Liver (tissue), 9 donors: ENCODE measurements around the gene RGS7. TPM values are rescaled to one million over a fixed set of nuclear protein-coding genes. Genes with fewer than 3 reads are reported as not detected.

Source experiments
- DNase-seq: peaks from one replicate; pipeline ENCODE4 v3.0.0-alpha.2; 2017; ENCODE audit warnings: low spot score
- H3K27ac ChIP-seq, 2 donors: one replicate each; pipeline ENCODE4 v1.7.0; 2013; ENCODE audit warnings: inconsistent platforms in 2 of 2, low read length in 2 of 2, control low read depth in 1 of 2, low read depth in 1 of 2, mild to moderate bottlenecking in 1 of 2
- H3K27me3 ChIP-seq, 4 donors: one replicate each; pipeline versions ENCODE4 v1.6.1 to v1.7.0; 2013; ENCODE audit warnings: low read length in 3 of 4, inconsistent platforms in 1 of 4, mild to moderate bottlenecking in 1 of 4, moderate library complexity in 1 of 4; ENCODE audit not compliant: control insufficient read depth in 4 of 4, insufficient read depth in 4 of 4
- H3K36me3 ChIP-seq, 4 donors: one replicate each; pipeline versions ENCODE4 v1.6.1 to v1.7.0; 2013; ENCODE audit warnings: low read length in 3 of 4, mild to moderate bottlenecking in 3 of 4, low read depth in 1 of 4, moderate library complexity in 1 of 4; ENCODE audit not compliant: control insufficient read depth in 4 of 4, insufficient read depth in 3 of 4
- H3K4me1 ChIP-seq, 4 donors: one replicate each; pipeline versions ENCODE4 v1.6.1 to v1.7.0; 2013; ENCODE audit warnings: low read length in 3 of 4, mild to moderate bottlenecking in 3 of 4, moderate library complexity in 1 of 4; ENCODE audit not compliant: control insufficient read depth in 4 of 4, insufficient read depth in 4 of 4
- H3K4me3 ChIP-seq, 3 donors: one replicate each; pipeline versions ENCODE4 v1.6.1 to v1.7.0; 2013; ENCODE audit warnings: low read length in 3 of 3, control low read depth in 1 of 3, low read depth in 1 of 3, mild to moderate bottlenecking in 1 of 3
- H3K9ac ChIP-seq, 2 donors: one replicate each; pipeline ENCODE4 v1.7.0; 2013; ENCODE audit warnings: low read length in 2 of 2, mild to moderate bottlenecking in 2 of 2, moderate library complexity in 2 of 2, control low read depth in 1 of 2, low read depth in 1 of 2
- H3K9me3 ChIP-seq, 4 donors: one replicate each; pipeline versions ENCODE4 v1.6.1 to v1.7.0; 2013; ENCODE audit warnings: low read length in 3 of 4; ENCODE audit not compliant: control insufficient read depth in 4 of 4
- EGR1 ChIP-seq, 2 donors: IDR thresholded peaks; 2 replicates each; pipeline ENCODE4 v1.6.1; 2016 to 2018; ENCODE audit warnings: antibody characterized with exemption in 2 of 2, low read depth in 2 of 2
- FOXA1 ChIP-seq: IDR thresholded peaks from 2 replicates; pipeline ENCODE4 v1.6.1; 2016; ENCODE audit warnings: antibody characterized with exemption
- FOXA2 ChIP-seq: IDR thresholded peaks from 2 replicates; pipeline ENCODE4 v1.6.1; 2016; ENCODE audit warnings: antibody characterized with exemption
- GABPA ChIP-seq, 2 donors: IDR thresholded peaks in 1 of 2; conservative IDR thresholded peaks in 1 of 2; 2 replicates each; pipeline ENCODE4 v1.6.1; 2016; ENCODE audit warnings: antibody characterized with exemption in 2 of 2, mild to moderate bottlenecking in 1 of 2, moderate library complexity in 1 of 2
- HNF4A ChIP-seq, 2 donors: conservative IDR thresholded peaks; 2 replicates each; pipeline ENCODE4 v1.6.1; 2016; ENCODE audit warnings: antibody characterized with exemption in 2 of 2, mild to moderate bottlenecking in 2 of 2
- JUND ChIP-seq, 2 donors: IDR thresholded peaks; 2 replicates each; pipeline ENCODE4 v1.6.1; 2016; ENCODE audit warnings: antibody characterized with exemption in 2 of 2
- NR2F2 ChIP-seq: IDR thresholded peaks from 2 replicates; pipeline ENCODE4 v1.6.1; 2016; ENCODE audit warnings: antibody characterized with exemption
- RXRA ChIP-seq, 2 donors: IDR thresholded peaks; 2 replicates each; pipeline ENCODE4 v1.6.1; 2017 to 2018; ENCODE audit warnings: antibody characterized with exemption in 2 of 2, mild to moderate bottlenecking in 1 of 2
- SP1 ChIP-seq: IDR thresholded peaks from 2 replicates; pipeline ENCODE4 v1.6.1; 2018; ENCODE audit warnings: antibody characterized with exemption, mild to moderate bottlenecking
- YY1 ChIP-seq: IDR thresholded peaks from 2 replicates; pipeline ENCODE4 v1.6.1; 2016; ENCODE audit warnings: antibody characterized with exemption, mild to moderate bottlenecking
- WGBS: extraction: QIAGEN DNeasy Blood & Tissue Kit; methylation state at CpG from one replicate; pipeline ENCODE4 v1.1.7; 2013; 5-methylcytosine and 5-hydroxymethylcytosine counted together
- polyA plus RNA-seq, 2 donors: library from polyadenylated mRNA; stranded (reverse) in 1 of 2; unstranded in 1 of 2; fragments of 200-250 nt in 1 of 2; fragments of >200 nt in 1 of 2; fragmentation: Nextera tagmentation in 1 of 2; extraction: Ambion mirVana in 1 of 2; gene quantifications; one replicate each; pipeline versions ENCODE4 v1.2.1 to v1.2.3, GENCODE V29; 2013 to 2015
- total RNA-seq, 2 donors: library from RNA; depleted of rRNA; stranded (reverse); fragments of >200 nt; gene quantifications; one replicate each; pipeline ENCODE4 v1.2.3, GENCODE V29; 2014
- TF ChIP-seq, protein P1 (sequence below): fragments of 150-350 bp; IDR thresholded peaks from 2 replicates; pipeline ENCODE4 v1.5.1; 2017; ENCODE audit warnings: improper control_type of control experiment, low read depth, low read length; ENCODE audit not compliant: missing input control
- TF ChIP-seq, protein P2 (sequence below): IDR thresholded peaks from 2 replicates; pipeline ENCODE4 v1.6.1; 2016; ENCODE audit warnings: antibody characterized with exemption
- TF ChIP-seq, protein P3 (sequence below): IDR thresholded peaks from 2 replicates; pipeline ENCODE4 v1.6.1; 2016; ENCODE audit warnings: antibody characterized with exemption
- donor health status: healthy.
- donor health status: healthy.
- donor health status: healthy.
- donor health status: healthy.
- donor health status: healthy.

The RGS7 gene
- total and polyA plus RNA-seq, 4 donors, result 0.05 to 0.18 TPM; not detected in 2

DNA sequence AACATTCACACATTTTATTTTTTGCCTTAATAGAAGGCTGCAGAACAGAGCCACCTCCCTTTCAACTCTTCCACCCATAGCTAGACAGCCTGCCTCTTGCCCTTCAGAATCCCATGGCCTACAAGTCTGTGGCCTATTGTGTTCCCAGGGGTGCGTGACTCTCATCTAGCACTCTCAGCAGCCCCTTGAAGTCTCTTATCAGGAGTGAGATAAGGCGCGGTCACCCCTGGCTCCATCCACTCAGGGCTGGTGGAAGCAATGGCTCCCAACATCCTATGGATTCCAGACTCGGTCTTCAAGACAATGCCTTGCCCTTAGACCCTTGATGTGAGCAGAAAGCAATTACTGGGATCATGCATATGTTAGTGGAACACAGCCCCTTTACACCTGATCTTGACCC lies 480.9 kb downstream of the RGS7 start:
- no peak for DNase-seq
- TF ChIP-seq, protein P1, sequence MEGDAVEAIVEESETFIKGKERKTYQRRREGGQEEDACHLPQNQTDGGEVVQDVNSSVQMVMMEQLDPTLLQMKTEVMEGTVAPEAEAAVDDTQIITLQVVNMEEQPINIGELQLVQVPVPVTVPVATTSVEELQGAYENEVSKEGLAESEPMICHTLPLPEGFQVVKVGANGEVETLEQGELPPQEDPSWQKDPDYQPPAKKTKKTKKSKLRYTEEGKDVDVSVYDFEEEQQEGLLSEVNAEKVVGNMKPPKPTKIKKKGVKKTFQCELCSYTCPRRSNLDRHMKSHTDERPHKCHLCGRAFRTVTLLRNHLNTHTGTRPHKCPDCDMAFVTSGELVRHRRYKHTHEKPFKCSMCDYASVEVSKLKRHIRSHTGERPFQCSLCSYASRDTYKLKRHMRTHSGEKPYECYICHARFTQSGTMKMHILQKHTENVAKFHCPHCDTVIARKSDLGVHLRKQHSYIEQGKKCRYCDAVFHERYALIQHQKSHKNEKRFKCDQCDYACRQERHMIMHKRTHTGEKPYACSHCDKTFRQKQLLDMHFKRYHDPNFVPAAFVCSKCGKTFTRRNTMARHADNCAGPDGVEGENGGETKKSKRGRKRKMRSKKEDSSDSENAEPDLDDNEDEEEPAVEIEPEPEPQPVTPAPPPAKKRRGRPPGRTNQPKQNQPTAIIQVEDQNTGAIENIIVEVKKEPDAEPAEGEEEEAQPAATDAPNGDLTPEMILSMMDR, result no peak
- TF ChIP-seq FOXA1 (no peak), HNF4A (conservative IDR thresholded peaks at IDR 0.05) (no peak), NR2F2 (no peak), RXRA (IDR thresholded peaks at IDR 0.05) (no peak), FOXA2 (no peak), YY1 (no peak), SP1 (no peak)
- TF ChIP-seq, protein P2, sequence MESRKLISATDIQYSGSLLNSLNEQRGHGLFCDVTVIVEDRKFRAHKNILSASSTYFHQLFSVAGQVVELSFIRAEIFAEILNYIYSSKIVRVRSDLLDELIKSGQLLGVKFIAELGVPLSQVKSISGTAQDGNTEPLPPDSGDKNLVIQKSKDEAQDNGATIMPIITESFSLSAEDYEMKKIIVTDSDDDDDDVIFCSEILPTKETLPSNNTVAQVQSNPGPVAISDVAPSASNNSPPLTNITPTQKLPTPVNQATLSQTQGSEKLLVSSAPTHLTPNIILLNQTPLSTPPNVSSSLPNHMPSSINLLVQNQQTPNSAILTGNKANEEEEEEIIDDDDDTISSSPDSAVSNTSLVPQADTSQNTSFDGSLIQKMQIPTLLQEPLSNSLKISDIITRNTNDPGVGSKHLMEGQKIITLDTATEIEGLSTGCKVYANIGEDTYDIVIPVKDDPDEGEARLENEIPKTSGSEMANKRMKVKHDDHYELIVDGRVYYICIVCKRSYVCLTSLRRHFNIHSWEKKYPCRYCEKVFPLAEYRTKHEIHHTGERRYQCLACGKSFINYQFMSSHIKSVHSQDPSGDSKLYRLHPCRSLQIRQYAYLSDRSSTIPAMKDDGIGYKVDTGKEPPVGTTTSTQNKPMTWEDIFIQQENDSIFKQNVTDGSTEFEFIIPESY, result no peak
- TF ChIP-seq, protein P3, sequence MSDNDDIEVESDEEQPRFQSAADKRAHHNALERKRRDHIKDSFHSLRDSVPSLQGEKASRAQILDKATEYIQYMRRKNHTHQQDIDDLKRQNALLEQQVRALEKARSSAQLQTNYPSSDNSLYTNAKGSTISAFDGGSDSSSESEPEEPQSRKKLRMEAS, result no peak
- H3K4me1 ChIP-seq, result no peaks in the 10 kb centered on the region
- H3K9ac ChIP-seq, result no peak overlapping the region
- 62% methylated on average over 4 of the region's 4 CpGs for WGBS
- no peak overlapping the region for H3K4me3 ChIP-seq
- no peak overlapping the region for H3K27ac ChIP-seq
- no peaks in the 10 kb centered on the region for H3K36me3 ChIP-seq
- no peaks in the 10 kb centered on the region for H3K27me3 ChIP-seq
- H3K9me3 ChIP-seq, result peaks cover 0 to 9% (median 1%) of the 10 kb centered on the region in 4 donors

DNA sequence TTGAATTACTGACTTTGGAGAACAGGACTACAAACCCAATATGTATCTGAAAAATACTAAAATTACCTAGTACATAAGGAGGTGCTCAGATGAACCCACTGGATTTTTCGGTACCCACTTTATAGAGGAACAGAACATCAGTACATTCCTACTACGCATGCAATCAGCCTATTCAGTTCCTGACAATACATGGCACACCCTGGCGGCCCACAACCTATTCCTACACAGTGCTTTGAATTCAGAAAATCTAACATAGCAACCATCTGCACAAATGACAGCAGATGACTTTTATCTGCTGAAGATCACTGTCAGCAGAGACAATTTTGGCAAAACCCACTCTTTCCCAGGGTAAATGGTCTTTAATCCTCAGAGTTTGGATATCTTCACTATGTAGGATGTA lies 487.9 kb downstream of the RGS7 start:
- DNase-seq, result no peak
- Histone ChIP-seq H3K27ac (no peak overlapping the region), H3K4me1 (no peaks in the 10 kb centered on the region), H3K4me3 (no peak overlapping the region), H3K36me3 (no peaks in the 10 kb centered on the region), H3K27me3 (peaks cover 0 to 5% (median 0%) of the 10 kb centered on the region in 4 donors), H3K9ac (no peak overlapping the region), H3K9me3 (peaks cover 0 to 8% (median 1%) of the 10 kb centered on the region in 4 donors)
- no peak for TF ChIP-seq JUND (IDR thresholded peaks at IDR 0.05)
- TF ChIP-seq, protein P2, result no peak
- TF ChIP-seq EGR1 (IDR thresholded peaks at IDR 0.05; ENCODE audit: low read depth in 2 of 2), result no peak
- no peak for TF ChIP-seq FOXA1
- TF ChIP-seq GABPA (IDR thresholded peaks at IDR 0.05 in 1 of 2, conservative IDR thresholded peaks at IDR 0.05 in 1 of 2), result no peak
- no peak for TF ChIP-seq HNF4A (conservative IDR thresholded peaks at IDR 0.05)
- WGBS, result 75% methylated on average over 3 of the region's 3 CpGs
